HG02642 (cell line): ENCODE measurements around the gene PCCA.
A peak's percentile ranks its signal among the peaks of the same experiment; 100 is the strongest.

Experiments used
- ATAC-seq: cut with Tn5 transposase; IDR thresholded peaks from one replicate; pipeline ENCODE4 v1.9.1; 2021; ENCODE audit warnings: mild to moderate bottlenecking; ENCODE audit not compliant: unreplicated experiment, poor library complexity

Gene PCCA

DNA sequence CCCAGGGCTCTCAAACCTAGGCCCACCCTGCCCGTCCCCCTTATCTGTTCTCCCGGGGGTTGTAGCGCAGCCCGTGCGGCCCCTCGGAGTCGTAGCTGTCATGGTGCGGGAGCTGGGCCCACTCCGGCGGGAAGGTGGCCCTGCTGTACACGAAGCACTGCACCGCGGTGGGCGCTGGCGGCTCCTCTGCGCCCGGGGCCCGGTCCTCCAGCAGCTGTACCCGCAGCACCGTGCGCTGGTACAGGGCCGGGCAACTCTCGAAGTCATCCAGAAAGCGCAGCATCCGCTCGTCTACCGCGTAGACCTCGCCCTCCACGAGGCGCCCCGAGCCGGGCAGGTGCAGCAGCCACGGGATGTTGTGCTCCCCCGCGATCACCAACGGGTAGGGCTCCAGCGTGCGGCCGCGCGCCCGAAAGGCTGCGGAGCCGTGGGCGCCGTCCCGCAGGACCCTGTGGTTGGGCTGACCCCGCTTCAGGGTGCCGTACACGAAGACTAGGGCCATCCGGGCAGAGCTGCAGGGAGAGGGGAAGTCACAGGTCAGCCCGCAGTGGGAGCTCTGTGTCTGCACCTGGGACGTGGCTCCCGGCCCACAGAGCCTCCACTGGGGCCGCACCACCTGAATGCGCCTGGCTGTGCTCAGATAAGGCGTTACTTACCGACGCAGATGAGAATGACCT, 443.3 kb downstream of the PCCA start:
- ATAC-seq, result no peak

DNA sequence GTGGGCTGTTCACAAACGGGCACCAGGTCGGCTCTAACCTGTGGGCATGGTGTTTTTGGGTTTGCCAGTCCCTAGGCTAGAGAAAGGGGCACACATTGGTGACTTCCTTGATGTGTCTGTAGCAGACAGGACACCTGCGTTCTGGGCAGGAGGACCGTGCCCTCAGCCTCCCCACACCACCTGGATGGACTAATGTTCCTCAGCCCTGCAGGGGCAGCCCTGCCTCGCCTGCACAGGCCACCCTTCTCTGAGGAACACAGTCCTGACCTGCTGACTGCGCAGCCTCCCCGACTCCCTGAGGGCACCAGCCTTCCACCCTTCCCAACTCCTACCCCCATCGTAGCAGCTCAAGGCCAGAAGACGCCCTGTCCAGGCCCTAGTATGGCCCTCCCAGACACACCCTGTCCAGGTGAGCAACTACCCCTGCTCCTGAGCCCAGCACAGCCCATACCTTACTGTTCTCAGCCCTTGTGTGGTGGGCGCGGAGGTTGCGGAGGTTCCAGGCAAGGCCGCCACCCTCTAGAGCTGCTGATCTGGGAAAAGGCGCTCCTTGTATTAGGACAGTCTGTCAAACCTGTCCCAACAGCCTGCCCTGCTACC, 444.0 kb downstream of the PCCA start:
- ATAC-seq, result no peak

DNA sequence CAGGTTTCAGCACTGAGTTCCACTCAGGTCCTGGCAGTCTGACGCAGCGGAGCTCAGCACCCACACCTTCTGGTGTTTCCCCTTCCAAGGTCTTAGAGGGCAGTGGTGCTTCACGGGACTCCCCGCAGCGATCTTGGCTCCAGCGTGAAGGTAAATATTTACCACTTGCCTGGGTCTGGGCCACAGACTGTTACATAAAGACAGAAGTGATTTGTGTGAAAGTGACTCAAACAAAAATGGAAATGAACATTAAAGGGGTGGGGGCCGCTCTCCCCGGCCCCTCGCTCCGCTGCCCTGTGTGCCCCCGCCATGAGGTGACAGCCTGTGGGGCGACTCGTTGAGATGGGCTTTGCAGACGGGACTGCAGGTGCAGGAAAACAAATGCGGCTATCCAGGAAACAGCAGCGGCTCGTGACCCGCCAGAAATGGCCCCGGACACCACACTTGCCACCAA, 444.7 kb downstream of the PCCA start:
- ATAC-seq, result no peak

DNA sequence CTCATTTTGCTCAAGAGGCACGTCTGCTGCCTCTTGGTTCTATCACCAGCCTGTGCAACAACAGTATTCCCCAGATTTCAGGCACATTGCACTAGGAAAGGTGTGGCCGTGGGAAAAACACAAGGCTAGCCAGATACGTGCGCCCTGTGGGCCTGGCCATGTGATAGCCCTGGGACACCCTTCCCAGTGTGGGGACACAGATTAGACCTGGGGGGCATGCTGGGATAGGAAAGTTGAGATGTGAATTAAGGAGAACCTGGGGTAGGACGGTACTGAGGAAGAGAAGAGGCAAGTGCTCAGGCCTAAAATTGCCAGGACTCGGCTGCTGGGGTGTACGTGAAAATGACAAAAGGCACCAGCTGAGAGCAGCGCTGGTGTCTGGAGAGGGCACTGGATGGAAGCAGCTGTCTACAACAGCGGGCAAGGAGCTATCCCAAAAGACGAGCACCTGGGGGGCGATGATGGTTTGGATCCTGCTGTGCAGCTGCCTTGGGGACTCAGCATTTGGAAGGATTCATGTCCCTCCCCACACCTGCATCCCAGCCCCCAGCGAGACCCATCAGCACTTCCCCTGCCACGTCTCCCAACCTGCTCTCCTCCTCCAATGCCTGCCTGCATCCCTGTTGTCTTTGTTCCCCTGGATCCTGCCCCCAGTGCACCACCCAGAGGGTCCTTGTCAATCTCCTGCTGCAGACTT, 445.4 kb downstream of the PCCA start:
- no peak for ATAC-seq

DNA sequence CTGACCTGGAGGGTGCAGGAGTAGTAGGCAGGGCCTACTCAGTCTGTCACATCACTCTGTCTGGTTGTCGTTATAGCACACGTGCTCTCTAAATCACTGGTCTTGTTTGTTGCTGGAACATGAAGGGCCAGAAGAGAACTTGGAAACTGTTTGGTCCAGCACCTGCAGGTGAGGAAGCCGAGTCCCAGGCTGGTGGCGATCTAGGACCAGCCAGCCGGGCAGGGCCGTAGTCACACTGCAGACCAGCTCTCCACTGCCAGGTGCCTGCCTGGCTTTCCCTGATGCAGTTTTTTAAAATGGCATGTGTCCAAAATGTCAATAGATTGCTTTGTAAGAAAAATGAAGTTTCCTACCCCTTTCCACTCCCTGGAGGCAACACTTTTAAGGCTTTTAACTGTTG, 446.0 kb downstream of the PCCA start:
- no peak for ATAC-seq

DNA sequence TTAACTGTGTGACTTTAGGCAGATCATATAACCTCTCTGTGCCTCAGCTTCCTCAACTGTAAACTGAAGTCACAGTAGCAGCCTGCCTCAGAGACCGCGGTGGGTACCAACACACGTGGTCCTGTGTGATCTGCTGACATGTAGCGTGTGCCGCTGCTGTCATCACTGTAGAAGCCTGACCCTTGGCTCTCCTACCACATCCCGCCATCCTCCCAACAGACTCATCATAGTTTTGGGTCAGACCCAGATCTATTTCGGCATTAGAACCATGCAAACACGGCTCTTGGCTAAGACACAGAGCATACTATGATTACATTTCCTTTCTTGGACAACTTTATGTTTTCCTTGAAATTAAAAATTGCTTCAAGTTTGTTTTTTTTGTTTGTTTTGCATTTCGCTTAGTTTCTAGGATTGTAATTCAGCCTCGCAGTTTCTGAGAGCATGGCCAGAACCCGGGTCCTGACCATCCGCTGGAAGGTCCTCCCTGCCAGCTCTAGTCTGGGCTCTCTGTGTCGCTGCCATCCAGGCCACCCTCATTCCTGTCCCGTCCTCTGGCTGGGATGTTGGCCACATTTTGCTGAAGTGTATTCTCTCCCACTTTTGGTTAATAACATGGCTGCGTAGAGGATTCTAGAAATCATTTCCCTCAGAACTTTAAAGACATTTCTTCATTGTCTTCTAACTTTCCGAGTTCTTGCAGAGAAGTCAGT, 446.7 kb downstream of the PCCA start:
- no peak for ATAC-seq

DNA sequence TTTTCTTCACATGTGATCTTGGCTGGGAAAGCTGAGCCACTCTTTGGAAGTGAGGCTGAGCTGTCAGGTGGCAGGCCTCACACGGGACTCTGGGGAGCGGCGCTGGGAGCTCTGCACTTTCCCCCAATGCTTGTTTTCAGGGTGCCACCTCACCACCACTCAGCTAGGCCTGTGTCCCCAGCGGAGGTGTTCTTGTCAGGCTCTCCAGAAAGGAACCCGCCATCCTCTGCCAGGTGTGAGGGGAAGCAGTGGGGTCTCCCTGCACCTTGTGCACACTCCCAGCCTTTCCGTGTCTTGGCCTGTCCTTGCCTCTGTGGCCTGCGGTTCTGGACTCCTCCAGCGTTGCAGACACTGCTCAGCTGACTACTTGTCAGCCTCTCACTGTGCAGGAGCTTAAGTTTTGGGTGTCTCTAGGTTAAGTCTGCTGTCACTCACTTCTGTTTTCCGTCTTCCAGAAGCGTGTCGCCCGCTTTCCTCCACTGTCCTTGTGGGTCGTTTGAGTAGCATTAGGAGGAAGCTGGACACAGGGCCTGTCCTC, 447.8 kb downstream of the PCCA start:
- ATAC-seq, result no peak

DNA sequence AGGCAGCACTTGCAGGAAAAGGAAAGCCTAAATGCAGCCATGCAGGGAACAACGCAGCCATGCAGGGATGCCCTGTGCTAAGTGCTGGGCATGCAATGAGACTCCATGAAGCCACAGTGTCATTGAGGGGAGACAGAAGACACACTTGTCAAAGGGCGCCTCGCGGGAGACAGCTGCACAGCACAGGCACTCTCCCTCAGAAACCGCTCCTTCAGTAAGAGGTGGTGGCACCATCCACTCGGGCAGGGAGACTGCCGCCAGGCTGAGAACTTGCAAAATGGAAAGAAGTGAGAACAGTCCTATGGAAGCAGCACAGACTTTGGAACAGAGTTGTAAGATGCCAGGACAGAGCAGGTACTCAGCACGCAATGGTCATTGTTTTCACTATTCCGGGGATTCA, 448.6 kb downstream of the PCCA start:
- no peak for ATAC-seq

DNA sequence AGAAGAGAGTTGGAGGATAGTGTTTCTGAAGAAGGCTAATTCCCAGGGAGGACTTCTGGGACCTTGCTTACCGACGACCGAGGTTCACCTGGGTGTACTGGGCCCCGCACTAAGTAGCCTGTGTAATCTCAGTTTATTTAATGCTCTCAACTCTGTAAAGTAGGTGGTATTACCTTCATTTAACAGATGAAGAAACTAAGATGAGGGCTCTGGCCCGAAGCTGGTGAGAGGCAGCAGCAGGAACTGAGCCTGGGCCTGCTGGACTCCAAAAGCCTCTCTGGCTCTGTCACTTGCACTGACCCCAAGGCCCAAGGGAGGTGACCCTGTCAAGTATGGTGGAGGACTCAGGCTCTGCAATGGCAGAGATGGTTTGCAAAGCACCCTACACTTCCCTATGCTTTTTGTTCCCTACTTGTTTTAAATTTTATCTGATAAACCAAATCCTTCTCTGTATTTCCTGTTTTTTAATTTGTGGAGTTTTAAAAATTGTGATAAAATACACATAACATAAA, 449.1 kb downstream of the PCCA start:
- ATAC-seq, result no peak

DNA sequence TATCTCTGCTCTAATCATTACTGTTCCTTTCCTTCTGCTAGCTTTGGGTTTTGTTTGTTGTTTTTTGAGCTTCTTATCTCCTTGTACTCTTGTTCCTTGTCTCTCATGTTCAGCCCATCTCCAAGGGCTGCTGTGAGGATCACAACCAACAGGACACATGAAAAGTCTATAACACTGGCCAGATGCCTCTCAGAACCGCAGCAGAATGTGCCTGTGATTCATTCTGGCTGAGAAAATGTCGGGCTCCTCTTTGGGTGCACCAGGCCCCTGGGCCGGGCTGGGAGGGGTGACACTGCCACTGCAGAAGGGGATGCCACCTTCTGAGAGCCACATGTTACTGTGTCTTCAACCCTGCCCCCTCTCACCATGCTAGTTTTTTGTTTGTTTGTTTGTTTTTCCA, 451.7 kb downstream of the PCCA start:
- no peak for ATAC-seq

DNA sequence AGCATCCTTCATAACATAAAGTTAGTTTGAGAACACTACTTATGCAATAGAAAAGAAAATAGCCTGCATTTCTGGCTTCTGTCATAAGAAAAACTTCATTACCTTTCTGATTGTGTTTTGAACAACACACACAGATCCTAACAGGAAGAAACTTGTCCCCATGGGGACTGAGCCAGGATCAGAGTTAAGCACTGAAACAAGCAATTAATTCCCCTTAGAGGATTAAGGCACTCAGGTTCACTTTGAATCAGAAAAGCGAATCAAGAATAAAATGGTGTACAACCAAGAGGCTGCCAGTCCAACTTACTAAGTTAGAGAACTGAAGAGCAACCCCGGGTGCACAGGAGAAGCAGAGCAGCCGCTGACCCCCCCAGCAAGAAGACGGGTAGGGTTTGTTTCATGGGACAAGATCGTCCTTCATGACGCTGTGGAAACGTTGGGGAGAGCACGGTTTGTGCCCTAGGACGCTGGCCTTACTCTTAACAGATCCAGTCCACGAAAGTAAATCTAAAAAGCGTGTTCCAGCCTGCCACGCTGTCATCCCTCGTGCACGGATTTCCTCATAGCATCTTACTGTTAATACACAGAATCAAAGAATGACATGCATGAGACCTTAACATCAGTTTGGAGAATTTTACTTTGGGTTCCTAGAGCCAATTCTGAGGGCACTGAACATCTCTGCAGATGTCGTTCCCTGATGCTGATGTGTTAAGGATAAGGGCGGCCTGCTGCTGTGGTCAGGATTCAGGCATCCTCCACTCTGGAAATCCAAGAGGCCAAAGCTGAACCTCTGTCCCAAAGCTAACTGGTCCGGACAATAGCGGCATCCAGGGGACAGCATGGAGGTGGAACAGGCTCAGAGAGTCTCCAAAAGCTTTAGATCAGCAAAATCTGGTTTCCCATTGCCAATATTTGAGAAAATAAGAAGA, 453.3 kb downstream of the PCCA start:
- peak; percentile 10 for ATAC-seq

DNA sequence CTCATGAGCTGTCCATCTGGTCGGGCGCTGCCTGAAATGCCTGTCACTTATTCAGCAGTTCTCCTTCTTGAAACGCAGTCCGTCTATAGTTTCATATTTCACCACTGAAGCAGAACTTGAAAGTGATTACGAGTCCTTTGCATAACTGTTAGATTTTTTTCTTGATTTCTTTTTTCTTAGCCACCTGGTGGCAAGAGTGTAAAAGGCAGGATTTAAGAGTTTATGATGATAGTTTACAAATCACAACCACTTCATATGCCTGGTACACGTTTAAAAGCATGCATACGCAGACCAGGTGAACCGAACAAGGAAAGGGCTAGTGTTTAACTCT, 453.9 kb downstream of the PCCA start:
- peak; percentile 83 for ATAC-seq

DNA sequence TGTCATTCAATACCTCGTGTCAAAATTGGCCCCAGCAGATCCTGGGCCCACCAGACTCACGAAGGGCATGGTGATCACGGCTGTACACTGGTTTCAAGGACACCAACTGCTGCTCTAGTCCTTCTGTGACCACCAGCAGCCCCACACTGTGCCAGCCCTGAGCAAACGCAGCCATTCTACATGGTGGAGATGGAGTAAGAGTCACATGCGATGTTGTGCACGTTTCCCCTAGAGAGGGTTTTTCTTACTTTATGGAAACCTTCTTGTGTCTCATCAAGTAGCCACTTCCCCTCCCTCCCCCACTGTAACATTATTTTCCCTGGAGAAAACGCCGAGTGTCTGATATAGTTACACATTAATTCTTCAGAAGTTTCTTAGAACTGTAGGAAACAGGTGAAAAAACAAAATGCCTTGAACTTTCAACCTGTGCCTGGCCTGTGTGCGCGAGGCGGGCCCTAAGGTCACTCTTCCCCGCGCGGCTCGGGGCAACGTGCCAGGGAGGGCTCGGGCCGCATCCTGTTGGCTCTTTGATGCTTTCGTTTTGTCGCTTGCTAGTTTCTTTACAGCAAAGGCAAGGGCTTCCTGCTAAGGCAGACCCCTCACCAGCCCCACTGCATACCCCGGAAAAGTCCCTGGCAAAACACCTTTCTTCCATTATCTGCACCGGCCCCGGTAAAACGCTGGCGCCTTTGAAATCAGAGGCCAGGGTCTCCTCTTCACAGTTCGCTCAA, 455.1 kb downstream of the PCCA start:
- no peak for ATAC-seq

DNA sequence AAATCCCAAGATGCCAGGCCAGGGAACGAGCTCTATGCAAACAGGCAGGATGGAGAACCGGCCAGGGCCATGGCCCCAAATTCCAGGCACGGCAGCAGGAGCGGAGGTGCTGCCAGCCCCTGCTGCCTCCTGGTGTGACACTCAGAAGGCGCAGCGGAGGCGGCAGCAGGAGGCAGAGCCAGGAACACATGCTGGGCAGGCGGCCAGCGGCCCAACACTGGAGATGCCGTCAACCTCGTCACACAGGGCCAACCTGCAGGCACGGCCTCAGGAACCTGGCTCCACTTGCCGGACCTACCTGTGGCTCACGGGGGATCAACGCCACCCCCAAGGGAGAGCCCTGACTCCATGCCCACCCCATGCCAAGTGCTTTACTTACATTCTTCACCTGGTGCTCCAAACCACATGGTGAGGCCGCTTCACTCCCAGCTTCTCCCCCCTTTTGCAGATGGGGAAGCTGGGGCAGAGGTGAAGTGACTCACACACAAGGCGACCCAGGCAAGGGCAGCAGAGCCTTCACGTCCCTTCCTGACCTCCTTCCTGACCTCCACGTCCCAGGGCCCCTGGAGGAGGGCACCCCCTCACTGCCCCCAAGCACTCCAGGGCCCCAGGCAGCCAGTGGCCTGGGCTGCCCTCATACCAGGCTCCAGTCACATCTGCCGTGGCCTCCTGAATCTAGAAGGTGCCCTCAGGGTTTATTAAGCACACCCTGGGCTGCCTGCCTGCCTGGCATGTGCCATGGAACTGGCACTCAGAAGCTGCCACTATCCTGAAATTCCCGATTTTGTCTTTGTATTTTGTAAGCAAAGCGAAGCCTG, 456.2 kb downstream of the PCCA start:
- no peak for ATAC-seq

DNA sequence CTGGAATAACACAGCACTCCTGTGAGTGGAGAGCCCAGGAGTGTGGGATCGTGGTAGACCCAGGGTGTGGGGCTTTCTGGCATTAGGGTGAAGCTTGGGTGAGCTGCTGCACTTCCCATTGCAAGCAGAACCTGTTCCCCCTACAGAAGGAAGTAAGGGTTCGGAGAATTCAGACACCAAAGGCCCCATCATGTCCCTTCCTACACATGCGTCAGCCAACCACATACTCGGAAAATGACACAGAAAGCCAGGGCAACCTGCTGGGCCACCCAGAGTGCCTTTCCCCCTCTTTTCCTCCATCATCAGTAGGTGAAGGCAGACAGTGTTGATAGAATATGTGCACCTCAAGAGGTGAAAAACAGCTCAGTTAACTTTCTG, 456.8 kb downstream of the PCCA start:
- ATAC-seq, result no peak

DNA sequence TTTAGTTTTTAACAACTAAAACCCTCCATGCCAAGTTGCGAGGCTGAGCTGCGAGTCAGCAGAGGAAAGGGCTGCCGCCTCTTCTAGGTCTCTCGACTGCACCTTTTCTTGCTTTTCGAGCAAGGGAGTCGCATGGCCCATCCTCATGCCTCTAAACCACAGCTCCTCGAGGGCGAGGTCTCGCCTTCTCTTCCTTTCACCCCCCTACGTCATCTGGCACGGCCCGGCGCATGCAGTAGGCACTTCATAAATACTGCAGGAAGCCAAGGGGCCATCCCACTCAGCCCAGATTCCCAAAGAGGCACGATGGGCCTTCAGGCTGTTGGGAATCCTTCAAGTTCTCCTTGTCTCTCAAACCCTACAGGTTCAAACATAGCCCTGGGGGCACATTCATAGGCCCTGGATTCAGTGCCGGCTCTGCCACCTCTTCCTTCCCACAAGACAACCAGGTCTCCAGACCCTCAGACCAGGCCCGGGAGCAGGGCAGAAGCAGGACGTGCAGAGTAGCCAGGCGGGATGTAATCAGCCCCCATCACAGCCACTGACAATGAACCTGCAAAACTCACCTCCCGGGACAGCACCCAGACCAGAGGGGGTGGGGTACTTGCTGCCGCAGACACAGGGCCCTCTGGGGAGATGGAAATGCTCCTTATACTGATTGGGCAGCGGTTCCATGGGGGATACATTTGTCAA, 458.0 kb downstream of the PCCA start:
- no peak for ATAC-seq

DNA sequence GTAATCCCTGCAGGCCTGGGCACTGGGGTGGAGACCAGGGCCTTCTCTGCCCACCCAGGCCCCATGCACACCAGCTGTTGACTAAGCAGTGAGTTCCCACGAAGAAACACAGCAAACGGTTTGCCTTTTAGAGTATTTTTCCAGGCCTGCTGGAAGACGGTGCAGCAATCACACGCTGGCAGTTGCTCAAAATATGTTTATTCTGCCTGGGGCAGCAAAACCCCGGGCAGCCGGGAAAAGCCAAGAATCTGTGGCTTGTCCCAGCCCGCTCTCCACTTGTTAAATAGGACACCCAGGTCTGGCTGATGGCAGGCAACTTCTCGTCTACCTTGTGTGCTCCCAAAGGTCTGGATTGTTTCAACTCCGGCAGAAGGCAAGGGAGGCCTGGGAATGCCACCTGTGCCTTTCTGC, 458.9 kb downstream of the PCCA start:
- no peak for ATAC-seq

DNA sequence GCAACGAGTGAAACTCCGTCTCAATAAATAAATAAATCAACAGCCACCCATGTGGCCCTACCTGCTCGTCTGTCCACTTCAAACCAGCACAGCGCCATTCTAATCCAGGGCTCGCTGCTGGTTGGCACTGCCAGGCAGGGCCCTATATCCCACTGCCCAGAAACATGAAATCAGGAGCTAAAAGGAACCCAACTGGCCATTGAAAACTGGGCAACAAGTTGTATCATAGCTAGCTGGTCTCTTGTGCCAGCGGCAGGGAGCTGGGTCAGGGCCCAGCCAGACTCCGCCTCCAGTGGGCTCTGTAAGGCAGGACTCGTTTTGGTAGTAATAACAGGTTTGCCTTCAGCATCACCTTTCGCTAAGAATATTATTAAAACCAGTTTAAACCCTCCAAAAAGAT, 460.4 kb downstream of the PCCA start:
- ATAC-seq, result no peak
